Smooth muscle cell (in vitro differentiated cells): ENCODE measurements around the gene SNX30. TPM values are rescaled to one million over a fixed set of nuclear protein-coding genes. Genes with fewer than 3 reads are reported as not detected.

Experiments
- DNase-seq: peaks from one replicate; lab custom pipeline; 2025; ENCODE audit not compliant: unreplicated experiment; lab: John Stamatoyannopoulos, UW
- H2AFZ ChIP-seq: fragments of 200-600 bp; sonication (generic); 2 replicates; pipeline ENCODE4 v1.6.0; 2016; ENCODE audit warnings: antibody characterized with exemption, low read depth, mild to moderate bottlenecking
- H3F3A ChIP-seq: fragments of 200-600 bp; sonication (generic); 2 replicates; pipeline ENCODE4 v1.6.0; 2017; ENCODE audit warnings: antibody characterized with exemption, low read depth
- H3K27ac ChIP-seq: fragments of 200-600 bp; sonication (generic); 2 replicates; pipeline ENCODE4 v1.5.1; 2016; ENCODE audit warnings: low read depth, mild to moderate bottlenecking
- H3K27me3 ChIP-seq: fragments of 200-600 bp; sonication (generic); 2 replicates; pipeline ENCODE4 v1.6.1; 2016; ENCODE audit warnings: low read depth, mild to moderate bottlenecking
- H3K36me3 ChIP-seq: fragments of 200-600 bp; sonication (generic); 2 replicates; pipeline ENCODE4 v1.5.1; 2016; ENCODE audit warnings: low read depth
- H3K4me1 ChIP-seq: fragments of 200-600 bp; sonication (generic); 2 replicates; pipeline ENCODE4 v1.5.1; 2016; ENCODE audit warnings: low read depth
- H3K4me2 ChIP-seq: fragments of 200-600 bp; sonication (generic); 2 replicates; pipeline ENCODE4 v1.6.0; 2016; ENCODE audit warnings: mild to moderate bottlenecking
- H3K4me3 ChIP-seq: fragments of 200-600 bp; sonication (generic); 2 replicates; pipeline ENCODE4 v1.5.1; 2016; ENCODE audit warnings: mild to moderate bottlenecking
- H3K79me2 ChIP-seq: fragments of 200-600 bp; sonication (generic); 2 replicates; pipeline ENCODE4 v1.6.0; 2016; ENCODE audit warnings: low read depth, mild to moderate bottlenecking
- H3K9ac ChIP-seq: fragments of 200-600 bp; sonication (generic); 2 replicates; pipeline ENCODE4 v1.6.0; 2016; ENCODE audit warnings: low read depth
- H3K9me3 ChIP-seq: fragments of 200-600 bp; sonication (generic); replicated peaks from 2 replicates; pipeline ENCODE4 v1.5.1; 2016; ENCODE audit warnings: low read depth
- H4K20me1 ChIP-seq: fragments of 200-600 bp; sonication (generic); 2 replicates; pipeline ENCODE4 v1.6.0; 2016; ENCODE audit warnings: low read depth
- WGBS: methylation state at CpG from one replicate; pipeline ENCODE4 v1.1.7; 2016; ENCODE audit warnings: low lambda C conversion rate; 5-methylcytosine and 5-hydroxymethylcytosine counted together
- polyA plus RNA-seq: library from polyadenylated mRNA; unstranded; fragments of >200 nt; fragmentation: Nextera tagmentation; extraction: Ambion mirVana; gene quantifications from 2 replicates; pipeline ENCODE4 v1.2.1, GENCODE V29; 2016
- total RNA-seq: library from RNA; depleted of rRNA; stranded (reverse); fragments of >200 nt; gene quantifications from 2 replicates; pipeline ENCODE4 v1.2.3, GENCODE V29; 2014
- TF ChIP-seq, protein P1 (sequence below): fragments of 200-600 bp; sonication (generic); IDR thresholded peaks from 2 replicates; pipeline ENCODE4 v1.5.1; 2017; ENCODE audit warnings: borderline replicate concordance, mild to moderate bottlenecking, antibody characterized with exemption; ENCODE audit not compliant: insufficient read depth, poor library complexity, severe bottlenecking

SNX30 gene
- total and polyA plus RNA-seq, 2 experiments from 2014 or later = 3.6 to 10.7 TPM

DNA sequence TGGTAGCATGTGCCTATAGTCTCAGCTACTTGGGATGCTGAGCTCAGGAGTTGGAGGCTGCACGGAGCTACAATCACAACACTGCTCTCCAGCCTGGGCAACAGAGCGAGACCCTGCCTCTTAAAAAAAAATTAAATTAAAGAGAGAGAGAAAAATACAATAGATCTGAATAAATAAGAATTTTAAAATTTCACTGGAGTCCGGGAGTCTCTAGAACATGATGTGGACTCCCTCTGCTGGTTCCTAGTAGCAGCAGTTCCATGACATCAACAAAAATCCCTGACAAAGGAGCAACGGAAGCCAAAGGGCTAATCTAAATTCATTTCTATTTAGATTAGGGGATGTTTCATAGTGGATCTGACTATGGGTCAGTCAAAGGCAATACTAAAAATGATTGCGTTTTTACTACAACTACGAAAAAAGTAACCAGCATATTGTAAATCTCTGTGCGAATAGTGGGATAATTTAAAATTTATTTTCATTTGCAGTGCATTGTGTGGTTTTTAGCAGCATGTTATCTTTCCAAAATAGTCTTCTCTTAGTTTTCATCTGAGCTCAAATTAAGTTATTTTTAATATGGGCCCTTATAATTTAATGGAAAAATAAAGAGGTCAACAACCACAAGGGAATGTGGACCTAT is 39.4 kb upstream of the SNX30 start:
- H3K27me3 ChIP-seq = no peaks in the 10 kb centered on the region
- H3K79me2 ChIP-seq = peaks cover 48% of the 10 kb centered on the region
- DNase-seq = no peak
- no peaks in the 10 kb centered on the region for H3F3A ChIP-seq
- H3K9ac ChIP-seq = no peak overlapping the region
- WGBS = 71% methylated on average over 7 of the region's 7 CpGs
- no peaks in the 10 kb centered on the region for H3K9me3 ChIP-seq
- H4K20me1 ChIP-seq = peaks cover 37% of the 10 kb centered on the region
- no peak overlapping the region for H3K27ac ChIP-seq
- TF ChIP-seq, protein P1, sequence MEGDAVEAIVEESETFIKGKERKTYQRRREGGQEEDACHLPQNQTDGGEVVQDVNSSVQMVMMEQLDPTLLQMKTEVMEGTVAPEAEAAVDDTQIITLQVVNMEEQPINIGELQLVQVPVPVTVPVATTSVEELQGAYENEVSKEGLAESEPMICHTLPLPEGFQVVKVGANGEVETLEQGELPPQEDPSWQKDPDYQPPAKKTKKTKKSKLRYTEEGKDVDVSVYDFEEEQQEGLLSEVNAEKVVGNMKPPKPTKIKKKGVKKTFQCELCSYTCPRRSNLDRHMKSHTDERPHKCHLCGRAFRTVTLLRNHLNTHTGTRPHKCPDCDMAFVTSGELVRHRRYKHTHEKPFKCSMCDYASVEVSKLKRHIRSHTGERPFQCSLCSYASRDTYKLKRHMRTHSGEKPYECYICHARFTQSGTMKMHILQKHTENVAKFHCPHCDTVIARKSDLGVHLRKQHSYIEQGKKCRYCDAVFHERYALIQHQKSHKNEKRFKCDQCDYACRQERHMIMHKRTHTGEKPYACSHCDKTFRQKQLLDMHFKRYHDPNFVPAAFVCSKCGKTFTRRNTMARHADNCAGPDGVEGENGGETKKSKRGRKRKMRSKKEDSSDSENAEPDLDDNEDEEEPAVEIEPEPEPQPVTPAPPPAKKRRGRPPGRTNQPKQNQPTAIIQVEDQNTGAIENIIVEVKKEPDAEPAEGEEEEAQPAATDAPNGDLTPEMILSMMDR = peak; percentile 53
- no peaks in the 10 kb centered on the region for H3K36me3 ChIP-seq
- H3K4me2 ChIP-seq = no peak overlapping the region
- H2AFZ ChIP-seq = no peak overlapping the region
- no peaks in the 10 kb centered on the region for H3K4me1 ChIP-seq
- H3K4me3 ChIP-seq = no peak overlapping the region

DNA sequence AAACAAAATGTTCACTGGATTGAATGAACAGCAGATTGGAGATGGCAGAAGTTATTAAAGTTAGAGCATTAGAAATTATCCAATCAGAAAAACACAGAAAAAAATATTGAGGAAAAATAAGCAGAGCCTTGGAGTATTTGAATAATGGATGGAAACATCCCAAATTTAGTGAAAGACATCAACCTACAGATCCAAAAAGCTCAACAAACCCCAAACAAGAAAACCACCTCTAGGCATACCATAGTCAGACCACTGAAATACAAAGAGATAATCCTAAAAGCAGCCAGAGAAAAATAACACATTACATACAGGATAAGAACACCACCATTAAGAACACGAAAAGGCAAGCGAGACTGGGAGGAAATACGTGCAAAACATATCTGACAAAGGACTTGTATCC is 37.9 kb upstream of the SNX30 start:
- Histone ChIP-seq H3K9me3 (no peaks in the 10 kb centered on the region), H3K4me3 (no peak overlapping the region), H3K27me3 (no peaks in the 10 kb centered on the region), H4K20me1 (peaks cover 31% of the 10 kb centered on the region), H3F3A (no peaks in the 10 kb centered on the region), H2AFZ (no peak overlapping the region), H3K4me2 (no peak overlapping the region), H3K27ac (no peak overlapping the region), H3K9ac (no peak overlapping the region), H3K4me1 (peaks cover 5% of the 10 kb centered on the region), H3K79me2 (peaks cover 51% of the 10 kb centered on the region), H3K36me3 (no peaks in the 10 kb centered on the region)
- TF ChIP-seq, protein P1 = no peak
- WGBS = 95% methylated on average over 3 of the region's 3 CpGs
- no peak for DNase-seq

DNA sequence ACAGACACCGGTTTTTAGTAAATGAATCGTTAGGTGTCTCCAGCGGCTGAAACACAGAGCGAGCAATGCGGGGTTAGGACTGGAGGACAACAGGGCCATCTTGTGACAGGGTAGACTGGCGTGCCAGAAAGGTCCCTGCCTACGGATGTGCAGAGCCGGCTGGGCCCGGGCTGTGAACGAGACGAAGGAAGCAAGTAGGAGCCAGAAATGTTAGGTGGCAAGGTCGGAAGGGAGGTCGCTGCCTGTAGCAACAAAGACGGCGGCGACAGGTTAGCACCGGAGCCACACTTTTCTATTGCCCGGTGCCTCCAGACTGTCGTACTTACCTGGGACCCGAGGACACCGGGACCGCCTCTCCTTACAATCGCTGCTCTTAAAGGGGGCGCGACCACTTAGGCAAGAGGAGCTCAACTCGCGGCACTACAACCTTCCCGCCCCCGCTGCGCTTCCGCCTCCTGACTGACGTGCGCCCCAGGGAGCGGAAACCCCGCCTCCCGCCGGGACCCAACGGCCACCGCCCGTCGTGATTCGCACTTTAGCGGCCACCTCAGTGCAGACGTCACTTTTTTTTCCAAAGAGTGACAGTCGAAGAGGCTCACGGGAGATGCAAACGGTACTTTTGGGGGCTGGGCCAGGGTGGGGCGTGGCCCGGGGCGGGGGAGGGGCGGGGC is 32.8 kb upstream of the SNX30 start, which contains the start of gene INIP:
Gene INIP, minus strand, starts transcription at position 457 of the 671 bp plus-strand sequence. CDS start 1,632 bp downstream, outside the sequence.
- Histone ChIP-seq H3K9me3 (no peaks in the 10 kb centered on the region), H3K4me2 (peak within 1 kb of the TSS; percentile 93), H3K79me2 (peaks cover 35% of the 10 kb centered on the region), H3K4me3 (peak within 1 kb of the TSS; percentile 72), H4K20me1 (no peaks in the 10 kb centered on the region), H3F3A (peaks cover 7% of the 10 kb centered on the region), H3K27ac (peak within 1 kb of the TSS; percentile 81), H3K27me3 (no peaks in the 10 kb centered on the region), H3K9ac (peak within 1 kb of the TSS; percentile 84), H3K4me1 (peaks cover 5% of the 10 kb centered on the region), H2AFZ (peak within 1 kb of the TSS; percentile 84), H3K36me3 (no peaks in the 10 kb centered on the region)
- peak; percentile 85 for DNase-seq
- TF ChIP-seq, protein P1 = no peak
- WGBS = 1% methylated on average over 50 of the region's 51 CpGs
